GM18951 (cell line): ENCODE measurements around the gene TBC1D10A.

ENCODE experiments used
- POLR2A ChIP-seq: IDR thresholded peaks from 4 replicates; pipeline ENCODE4 v1.6.1; 2011; ENCODE audit warnings: mild to moderate bottlenecking; ENCODE audit not compliant: insufficient read length, insufficient read depth; ENCODE audit errors: extremely low read depth
- in situ Hi-C: fragments of 300-500 bp; cut with MboI; formaldehyde crosslinking; loops from one replicate; pipeline ENCODE4 v1.12.0; 2022; ENCODE audit warnings: low sequenced_read_pairs, mixed read lengths, inconsistent platforms; ENCODE audit not compliant: unreplicated experiment

Gene TBC1D10A

DNA sequence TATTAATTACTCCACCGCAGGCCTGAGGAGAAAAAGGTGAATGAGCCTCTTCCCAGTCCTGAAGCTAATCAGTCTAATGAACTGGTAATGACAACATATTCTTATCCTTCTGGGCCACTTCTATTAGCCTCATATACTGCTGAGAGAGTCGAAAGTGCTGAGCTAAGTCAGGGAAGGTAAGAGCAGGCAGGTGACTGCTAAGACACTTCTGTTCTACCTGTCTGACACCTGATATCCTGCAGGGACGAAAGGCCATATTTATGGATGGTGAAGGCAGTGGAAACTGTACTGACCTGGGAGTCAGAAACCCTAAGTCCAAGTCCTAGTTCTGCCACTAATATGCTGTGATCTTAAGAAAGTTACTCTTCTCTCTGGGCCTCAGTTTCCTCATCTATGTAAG, 3.5 kb downstream of the TBC1D10A start:
- no peak for TF ChIP-seq POLR2A
- in situ Hi-C loops: no loop called here

DNA sequence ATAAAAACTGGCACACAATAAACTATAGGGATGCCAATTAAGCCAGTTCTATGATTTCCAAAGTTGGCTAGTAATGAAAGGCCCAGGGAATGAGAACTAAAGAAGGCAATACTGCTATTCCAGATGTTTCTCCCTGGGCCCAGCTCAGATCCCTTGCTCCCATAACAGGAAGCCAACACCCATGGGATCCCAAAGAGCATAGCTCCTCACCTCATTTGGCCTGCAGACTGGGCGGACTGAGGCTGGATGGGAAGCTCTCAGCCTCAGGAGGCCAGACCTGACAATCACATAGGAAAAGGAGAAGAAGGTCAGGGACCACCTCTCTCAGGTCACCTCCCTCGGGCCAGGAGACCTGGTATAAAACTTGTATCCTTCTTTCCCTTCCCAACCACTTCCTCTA, 5.3 kb downstream of the TBC1D10A start:
- no peak for TF ChIP-seq POLR2A
- in situ Hi-C loops: no loop called here

DNA sequence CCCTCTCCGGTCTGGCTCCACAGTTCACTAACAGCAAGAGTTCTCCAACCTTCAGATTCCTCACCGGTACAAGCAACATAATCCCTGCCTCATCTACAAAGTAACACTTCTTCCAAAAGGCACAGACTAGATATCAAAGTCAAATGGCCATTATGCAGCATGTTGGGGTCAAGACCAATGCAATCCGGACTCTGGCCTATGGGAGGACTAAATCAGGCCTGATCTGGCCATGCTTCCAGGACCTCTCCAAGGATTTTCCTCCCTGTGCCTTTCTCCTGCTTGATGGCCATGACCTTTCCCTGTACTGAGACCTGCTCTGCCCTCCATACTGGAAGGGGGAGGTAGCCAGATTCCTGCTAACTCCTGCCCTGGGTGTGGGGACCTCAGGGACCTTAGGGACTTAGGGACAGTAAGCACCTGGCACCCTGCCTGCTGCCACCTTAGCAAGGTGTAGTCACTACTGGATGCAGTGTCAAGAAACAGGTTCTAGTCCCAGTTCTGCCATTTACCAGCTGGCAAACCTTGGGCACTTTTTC, 6.7 kb downstream of the TBC1D10A start:
- in situ Hi-C loops: no loop called here
- no peak for TF ChIP-seq POLR2A

DNA sequence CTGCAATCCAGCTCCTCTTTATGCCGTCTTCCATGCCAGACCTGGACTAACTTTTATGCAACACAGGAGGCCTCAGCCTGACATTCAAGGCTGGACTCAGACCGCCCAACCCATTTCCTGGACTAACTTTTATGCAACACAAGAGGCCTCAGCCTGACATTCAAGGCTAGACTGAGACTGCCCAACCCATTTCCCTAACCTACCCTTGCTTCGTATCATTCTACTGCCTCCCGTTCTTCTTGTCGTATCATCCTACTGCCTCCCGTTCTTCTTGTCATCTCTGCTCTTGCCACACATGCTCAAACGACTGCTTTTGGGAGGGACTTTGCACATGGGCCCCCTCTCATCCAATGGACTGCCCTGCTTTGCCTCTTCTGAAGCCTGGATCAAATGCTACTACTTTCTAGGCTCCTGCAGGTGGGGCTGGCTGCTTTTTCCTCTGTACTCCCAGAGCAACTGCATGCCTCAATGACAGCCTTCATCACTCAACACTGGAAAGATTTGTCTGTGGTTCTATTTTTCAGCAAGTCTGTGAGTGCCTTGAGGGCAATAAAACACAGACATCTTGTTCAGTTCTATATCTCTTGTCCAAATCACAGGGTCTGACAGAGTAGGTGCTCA, 7.8 kb downstream of the TBC1D10A start:
- in situ Hi-C loops: no loop called here
- TF ChIP-seq POLR2A: no peak

DNA sequence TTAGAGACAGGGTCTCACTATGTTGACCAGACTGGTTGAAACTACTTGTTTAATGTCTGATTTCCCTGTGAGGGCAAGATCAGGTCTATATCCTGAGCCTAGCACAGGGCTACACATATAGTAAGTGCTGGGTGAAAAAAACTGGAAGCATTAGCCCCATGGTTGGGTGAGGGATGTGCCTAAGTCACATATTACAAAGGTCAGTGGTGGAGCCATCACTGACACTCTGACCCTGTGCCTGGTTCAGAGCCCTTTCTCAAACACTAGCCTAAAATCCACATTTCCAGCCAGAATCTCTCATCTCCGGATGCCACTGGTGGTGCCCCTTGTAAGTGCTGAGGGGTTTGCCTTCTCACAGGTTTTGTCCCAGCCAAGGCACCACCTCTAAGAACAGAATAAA, 9.0 kb downstream of the TBC1D10A start:
- no peak for TF ChIP-seq POLR2A
- in situ Hi-C loops: no loop called here

DNA sequence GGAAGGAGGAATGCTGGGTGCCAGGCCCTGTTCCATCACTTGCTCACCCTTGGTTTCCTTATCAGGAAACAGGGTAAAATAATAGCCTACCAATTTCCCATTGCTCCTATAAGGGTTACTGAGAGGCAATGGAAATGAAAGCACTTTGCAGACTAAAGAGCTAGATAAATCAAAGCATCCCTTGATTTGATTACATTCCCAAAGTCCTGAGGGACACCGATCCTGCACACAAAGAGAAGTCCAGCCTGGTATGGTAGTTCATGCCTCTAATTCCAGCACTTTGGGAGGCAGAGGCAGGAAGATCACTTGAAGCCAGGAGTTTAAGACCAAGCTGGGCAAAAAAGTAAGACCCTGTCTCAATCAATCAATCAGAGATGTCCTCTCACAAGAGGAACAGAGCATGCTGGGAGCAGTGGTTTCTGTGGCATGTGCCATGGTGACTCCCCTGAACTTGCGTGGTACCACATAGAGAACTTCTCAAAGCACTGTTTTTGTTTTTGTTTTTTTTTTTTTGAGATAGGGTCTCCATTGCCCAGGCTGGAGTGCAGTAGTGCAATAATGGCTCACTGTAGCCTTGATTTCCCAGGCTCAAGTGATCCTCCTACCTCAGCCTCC, 10.7 kb downstream of the TBC1D10A start:
- in situ Hi-C loops: no loop called here
- no peak for TF ChIP-seq POLR2A

DNA sequence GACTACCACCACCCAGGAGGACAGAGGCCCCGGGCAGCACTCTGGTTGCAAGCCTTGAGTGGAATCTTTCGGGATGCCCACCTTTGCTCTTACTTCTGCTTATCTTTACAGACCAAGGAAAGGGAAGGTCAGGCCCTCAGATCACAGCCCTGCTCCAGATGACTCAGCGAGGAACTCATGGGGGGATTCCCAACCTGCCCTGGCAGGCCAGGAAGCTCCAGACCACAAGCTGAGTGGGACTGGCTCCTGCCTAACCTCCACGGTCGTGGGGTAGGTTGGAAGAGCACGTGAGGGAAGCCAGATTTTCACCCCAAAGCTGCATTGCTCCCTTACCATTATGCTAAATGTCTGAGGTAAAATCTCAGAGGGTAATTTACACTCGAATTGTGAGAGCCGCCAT, 11.8 kb downstream of the TBC1D10A start:
- in situ Hi-C loops: no loop called here
- TF ChIP-seq POLR2A: no peak

DNA sequence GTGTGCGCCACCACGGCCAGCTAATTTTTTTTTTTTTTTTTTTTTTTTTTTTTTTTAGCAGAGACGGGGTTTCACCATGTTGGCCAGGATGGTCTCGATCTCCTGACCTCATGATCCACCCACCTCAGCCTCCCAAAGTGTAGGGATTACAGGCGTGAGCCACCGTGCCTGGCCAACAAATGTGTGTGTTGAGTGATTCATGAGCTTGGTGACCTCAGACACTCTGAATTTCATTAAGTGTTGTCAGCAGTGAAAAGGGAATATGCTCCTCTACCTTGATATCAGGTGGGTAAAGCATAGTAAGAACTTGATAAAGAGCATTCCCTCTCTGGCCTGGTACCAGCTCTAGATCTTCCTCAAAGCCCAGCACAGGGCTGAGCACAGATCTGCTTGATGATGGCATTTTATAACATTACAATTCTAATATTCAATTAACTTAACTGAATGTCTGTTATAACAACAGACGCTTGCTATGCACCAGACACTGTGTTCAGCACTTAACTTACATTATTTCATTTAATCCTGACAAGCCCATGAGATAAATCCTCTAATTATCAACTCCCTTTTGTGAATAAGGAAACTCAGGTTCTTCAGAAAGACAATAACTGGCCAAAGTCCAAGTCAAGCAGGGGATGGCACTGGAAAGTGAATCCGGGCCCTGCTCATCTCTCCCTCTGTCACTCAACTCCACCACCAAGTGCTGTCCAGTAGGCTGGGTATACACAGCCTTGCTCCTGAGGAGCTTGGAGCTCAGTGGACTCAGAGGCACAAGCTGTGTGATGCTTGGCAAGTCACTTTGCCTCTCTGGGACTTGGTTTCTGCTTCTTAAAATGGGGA, 13.0 kb downstream of the TBC1D10A start:
- no peak for TF ChIP-seq POLR2A
- in situ Hi-C loops: no loop called here

DNA sequence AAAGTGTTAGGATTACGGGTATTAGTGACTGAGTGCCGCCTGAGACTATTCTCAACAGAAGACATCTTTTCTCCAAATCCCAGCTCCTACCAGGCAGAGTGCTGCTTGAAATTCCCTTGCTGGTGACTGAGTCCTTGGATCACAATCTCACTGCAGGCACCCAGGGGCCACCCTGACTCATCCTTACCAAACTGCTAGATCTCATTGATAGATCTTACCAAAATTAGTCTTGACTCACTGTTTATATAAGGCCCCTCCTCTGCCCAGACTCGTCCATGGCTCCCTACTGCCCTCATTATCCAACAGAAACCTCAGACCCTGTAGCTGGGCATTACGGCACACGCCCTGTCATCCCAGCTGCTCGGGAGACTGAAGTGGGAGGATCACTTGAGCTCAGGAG, 14.7 kb downstream of the TBC1D10A start:
- no peak for TF ChIP-seq POLR2A
- in situ Hi-C loops: no loop called here

DNA sequence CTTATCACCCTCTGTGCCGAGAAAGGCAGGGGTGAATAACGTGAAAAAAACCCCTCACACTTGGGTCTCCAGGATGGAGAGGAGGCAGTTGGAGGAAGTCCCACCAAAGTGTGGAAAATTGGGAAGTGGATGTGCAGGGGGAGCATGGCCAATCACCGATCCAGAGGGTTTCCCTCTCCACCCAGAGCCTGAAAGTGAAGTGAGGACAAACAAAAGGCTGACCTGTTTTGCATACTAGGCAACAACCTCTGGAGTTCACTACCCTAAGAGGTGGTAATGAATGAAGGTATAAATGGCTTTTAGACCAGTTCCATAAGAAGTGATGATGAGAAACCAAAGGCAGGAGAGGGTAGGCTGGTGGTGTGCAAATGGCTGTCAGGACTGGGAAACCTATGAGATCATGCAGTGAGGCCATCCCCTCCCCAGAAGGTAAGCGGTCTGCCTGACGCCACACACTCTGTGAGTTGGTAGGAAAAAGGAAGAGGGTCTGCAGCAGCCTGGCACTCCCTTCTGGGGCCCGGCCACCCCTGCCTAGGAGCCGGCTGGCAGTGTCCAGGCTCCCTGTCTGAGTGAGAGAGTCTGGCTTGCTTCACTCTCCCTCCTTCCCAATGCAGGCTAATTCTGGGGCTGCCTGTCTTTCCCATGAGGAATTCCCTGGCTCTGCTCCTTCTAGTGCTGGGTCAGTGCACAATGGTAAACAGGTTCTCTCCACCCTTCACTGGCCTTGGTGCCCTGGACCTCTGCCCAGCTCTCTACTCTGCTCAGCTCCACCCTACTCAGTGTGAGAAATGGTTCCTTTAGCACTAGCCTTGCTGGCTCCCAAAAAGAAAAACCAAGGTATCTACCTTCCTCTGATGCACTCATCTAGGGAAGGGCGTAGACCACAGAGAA, 15.6 kb downstream of the TBC1D10A start:
- no peak for TF ChIP-seq POLR2A
- in situ Hi-C loops: no loop called here

DNA sequence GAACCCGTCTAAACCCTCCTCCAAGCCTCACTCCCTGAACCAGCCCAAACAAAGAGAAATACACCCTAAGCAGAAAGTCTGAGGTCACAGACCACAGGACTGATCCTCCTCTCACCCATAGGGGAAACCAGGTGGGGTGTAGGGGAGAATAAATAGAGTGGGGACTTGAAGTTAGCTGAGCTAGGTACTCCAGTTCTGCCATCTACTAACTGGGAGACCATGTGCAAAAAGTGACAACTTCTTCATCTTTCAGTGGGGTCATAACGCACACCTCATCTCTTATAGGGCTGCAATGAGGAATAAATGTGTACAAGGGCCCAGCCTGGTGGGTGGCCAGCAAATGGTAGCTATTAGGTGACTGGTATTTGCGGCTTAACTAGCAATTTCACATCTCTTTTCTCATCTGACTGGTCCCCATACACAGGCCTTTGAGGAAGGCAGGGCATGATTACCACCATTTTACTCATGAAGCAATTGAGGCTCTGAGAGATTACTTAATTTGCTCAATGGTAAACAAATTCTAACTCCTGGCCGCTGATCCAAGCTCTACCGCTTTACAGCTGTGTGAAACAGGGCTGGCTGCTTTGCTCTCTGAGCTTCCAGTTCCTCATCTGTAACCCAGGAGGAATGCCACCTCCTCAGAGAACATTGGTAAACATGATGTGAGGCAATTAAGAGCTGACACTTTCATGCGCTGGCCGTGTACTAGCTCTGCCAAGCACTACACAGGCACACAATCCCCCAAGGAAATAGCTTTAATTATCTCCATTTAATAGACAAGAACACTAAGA, 16.6 kb downstream of the TBC1D10A start:
- in situ Hi-C loops: no loop called here
- TF ChIP-seq POLR2A: no peak
